Measurements from ENCODE around the gene HYLS1.

DNA sequence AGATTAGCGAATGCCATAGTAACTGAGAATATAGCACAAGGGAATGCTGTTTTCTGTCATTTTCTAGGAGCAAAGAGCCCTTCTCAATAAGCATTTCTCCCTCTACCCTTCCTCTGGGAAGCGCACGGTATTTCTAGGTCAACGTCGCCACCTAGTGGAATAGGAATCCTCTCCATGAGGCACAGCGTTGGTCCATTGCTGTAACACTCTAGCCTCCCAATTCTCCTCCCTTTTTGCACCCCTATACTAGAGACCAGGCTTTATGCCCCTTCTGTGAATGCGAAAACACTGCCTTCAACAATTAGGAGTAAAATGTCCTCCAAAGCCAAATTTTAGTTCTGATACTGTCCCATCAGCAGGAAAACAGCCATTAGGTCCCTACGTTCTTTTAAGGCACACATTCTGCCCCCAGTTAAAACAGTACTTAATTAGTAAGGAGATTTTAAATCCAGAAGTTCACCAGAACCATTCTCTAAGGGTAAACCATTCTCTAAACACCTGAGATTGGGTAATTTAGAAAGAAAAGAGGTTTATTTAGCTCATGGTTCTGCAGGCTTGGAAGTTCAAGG lies 12.8 kb upstream of the HYLS1 start:
- TF ChIP-seq SPI1 (IDR thresholded peaks at IDR 0.05; ENCODE audit: borderline replicate concordance, low read depth, low read length), result 0 out of 2 replicates have a peak, but pooled peaks have one; percentile 11
- no peak for TF ChIP-seq ZNF24 (IDR thresholded peaks at IDR 0.05)
- no peak for TF ChIP-seq MXI1 (IDR thresholded peaks at IDR 0.05; ENCODE audit: low read depth, low read length)
- TF ChIP-seq, protein P1, sequence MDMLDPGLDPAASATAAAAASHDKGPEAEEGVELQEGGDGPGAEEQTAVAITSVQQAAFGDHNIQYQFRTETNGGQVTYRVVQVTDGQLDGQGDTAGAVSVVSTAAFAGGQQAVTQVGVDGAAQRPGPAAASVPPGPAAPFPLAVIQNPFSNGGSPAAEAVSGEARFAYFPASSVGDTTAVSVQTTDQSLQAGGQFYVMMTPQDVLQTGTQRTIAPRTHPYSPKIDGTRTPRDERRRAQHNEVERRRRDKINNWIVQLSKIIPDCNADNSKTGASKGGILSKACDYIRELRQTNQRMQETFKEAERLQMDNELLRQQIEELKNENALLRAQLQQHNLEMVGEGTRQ (CRISPR knock-in tag; IDR thresholded peaks at IDR 0.05), result no peak

All from K562 (cell line).